Gastroesophageal sphincter (tissue), 3 donors: ENCODE data around the gene NDUFAF5.

Experiments used
- EP300 ChIP-seq: sonication (generic); formaldehyde crosslinking; IDR thresholded peaks from one replicate; pipeline ENCODE4 v1.6.1; 2017; ENCODE audit warnings: antibody characterized with exemption, mild to moderate bottlenecking
- POLR2A ChIP-seq, 2 donors: fragments of 450-650 bp; IDR thresholded peaks; one replicate each; pipeline ENCODE4 v1.6.1; 2017; ENCODE audit warnings: antibody characterized with exemption in 2 of 2, mild to moderate bottlenecking in 2 of 2, moderate library complexity in 1 of 2
- POLR2AphosphoS5 ChIP-seq: sonication (generic); formaldehyde crosslinking; IDR thresholded peaks from one replicate; pipeline ENCODE4 v1.6.1; 2017; ENCODE audit warnings: antibody characterized with exemption
- TF ChIP-seq, protein P1 (sequence below), 4 experiments: fragments of 200-600 bp in 2 of 4; fragments of 450-650 bp in 2 of 4; sonication (generic) in 1 of 4; IDR thresholded peaks; one replicate each; pipeline ENCODE4 v1.5.1; 2017 to 2019; ENCODE audit warnings: antibody characterized with exemption in 4 of 4, mild to moderate bottlenecking in 2 of 4, moderate library complexity in 2 of 4

- TF ChIP-seq POLR2A (IDR thresholded peaks at IDR 0.05) (no peak), EP300 (no peak), POLR2AphosphoS5 (no peak)
- TF ChIP-seq, protein P1, sequence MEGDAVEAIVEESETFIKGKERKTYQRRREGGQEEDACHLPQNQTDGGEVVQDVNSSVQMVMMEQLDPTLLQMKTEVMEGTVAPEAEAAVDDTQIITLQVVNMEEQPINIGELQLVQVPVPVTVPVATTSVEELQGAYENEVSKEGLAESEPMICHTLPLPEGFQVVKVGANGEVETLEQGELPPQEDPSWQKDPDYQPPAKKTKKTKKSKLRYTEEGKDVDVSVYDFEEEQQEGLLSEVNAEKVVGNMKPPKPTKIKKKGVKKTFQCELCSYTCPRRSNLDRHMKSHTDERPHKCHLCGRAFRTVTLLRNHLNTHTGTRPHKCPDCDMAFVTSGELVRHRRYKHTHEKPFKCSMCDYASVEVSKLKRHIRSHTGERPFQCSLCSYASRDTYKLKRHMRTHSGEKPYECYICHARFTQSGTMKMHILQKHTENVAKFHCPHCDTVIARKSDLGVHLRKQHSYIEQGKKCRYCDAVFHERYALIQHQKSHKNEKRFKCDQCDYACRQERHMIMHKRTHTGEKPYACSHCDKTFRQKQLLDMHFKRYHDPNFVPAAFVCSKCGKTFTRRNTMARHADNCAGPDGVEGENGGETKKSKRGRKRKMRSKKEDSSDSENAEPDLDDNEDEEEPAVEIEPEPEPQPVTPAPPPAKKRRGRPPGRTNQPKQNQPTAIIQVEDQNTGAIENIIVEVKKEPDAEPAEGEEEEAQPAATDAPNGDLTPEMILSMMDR (IDR thresholded peaks at IDR 0.05) = no peak
Observed at GRCh38 chr20:13813910-13814309, 29.1 kb downstream of the NDUFAF5 start.
